ENCODE measurements around the gene CPNE8. TPM values are rescaled to one million over a fixed set of nuclear protein-coding genes. Genes with fewer than 3 reads are reported as not detected.

The CPNE8 gene
- total RNA-seq, 2 experiments from 2014 or later: 1.4 to 1.7 TPM

- ChIA-PET CTCF (no interaction called here), POLR2A (no interaction called here)
- Mint-ChIP-seq H3K27me3 (no peaks in the 10 kb centered on the region), H3K4me1 (ENCODE audit: low read depth) (no peaks in the 10 kb centered on the region), H3K36me3 (ENCODE audit: low read depth) (no peaks in the 10 kb centered on the region), H3K4me3 (no peak overlapping the region), H3K27ac (no peak overlapping the region), H3K9me3 (no peaks in the 10 kb centered on the region)
- intact Hi-C loops (cut with micrococcal nuclease): no loop called here
- no peak for DNase-seq
- no peak for ATAC-seq
- no peak for TF ChIP-seq CTCF (IDR thresholded peaks at IDR 0.05)
These were observed 58.1 kb downstream of the CPNE8 start for GRCh38 chr12:38847247-38847646.

- Mint-ChIP-seq H3K27ac (no peak overlapping the region), H3K4me1 (ENCODE audit: low read depth) (no peaks in the 10 kb centered on the region), H3K9me3 (no peaks in the 10 kb centered on the region), H3K36me3 (ENCODE audit: low read depth) (no peaks in the 10 kb centered on the region), H3K27me3 (no peaks in the 10 kb centered on the region), H3K4me3 (no peak overlapping the region)
- no peak for TF ChIP-seq CTCF (IDR thresholded peaks at IDR 0.05)
- intact Hi-C loops (cut with micrococcal nuclease): no loop called here
- ATAC-seq (no peak), DNase-seq (no peak)
- ChIA-PET CTCF (no interaction called here), POLR2A (no interaction called here)
These were observed 61.1 kb downstream of the CPNE8 start for GRCh38 chr12:38844267-38844666.

- no peak overlapping the region for H3K4me3 Mint-ChIP-seq
- no peaks in the 10 kb centered on the region for H3K36me3 Mint-ChIP-seq (ENCODE audit: low read depth)
- TF ChIP-seq CTCF (IDR thresholded peaks at IDR 0.05): no peak
- ATAC-seq (no peak), DNase-seq (no peak)
- no peak overlapping the region for H3K27ac Mint-ChIP-seq
- peaks cover 6% of the 10 kb centered on the region for H3K9me3 Mint-ChIP-seq
- intact Hi-C loops (cut with micrococcal nuclease): no loop called here
- ChIA-PET CTCF (interaction anchor here (0.6 kb wide), 1 partner anchor 17 kb away, joined by 3 read pairs; no protein-coding TSS in a partner anchor), POLR2A (no interaction called here)
- H3K4me1 Mint-ChIP-seq (ENCODE audit: low read depth): no peaks in the 10 kb centered on the region
- H3K27me3 Mint-ChIP-seq: no peaks in the 10 kb centered on the region
These were observed 67.1 kb downstream of the CPNE8 start for GRCh38 chr12:38838056-38838850.

- intact Hi-C loops (cut with micrococcal nuclease): no loop called here
- H3K9me3 Mint-ChIP-seq: peaks cover 6% of the 10 kb centered on the region
- POLR2A ChIA-PET: no interaction called here
- DNase-seq: no peak
- no peak for ATAC-seq
- no peaks in the 10 kb centered on the region for H3K27me3 Mint-ChIP-seq
- no peak overlapping the region for H3K27ac Mint-ChIP-seq
- no peak for TF ChIP-seq CTCF (IDR thresholded peaks at IDR 0.05)
- no peaks in the 10 kb centered on the region for H3K36me3 Mint-ChIP-seq (ENCODE audit: low read depth)
- no peaks in the 10 kb centered on the region for H3K4me1 Mint-ChIP-seq (ENCODE audit: low read depth)
- H3K4me3 Mint-ChIP-seq: no peak overlapping the region
- CTCF ChIA-PET: no interaction called here
These were observed 73.7 kb downstream of the CPNE8 start for GRCh38 chr12:38831715-38832114.

GRCh38 chr12:38825006-38825405 is 80.4 kb downstream of the CPNE8 start:
- Mint-ChIP-seq H3K27ac (no peak overlapping the region), H3K4me1 (ENCODE audit: low read depth) (no peaks in the 10 kb centered on the region), H3K36me3 (ENCODE audit: low read depth) (no peaks in the 10 kb centered on the region), H3K9me3 (no peaks in the 10 kb centered on the region), H3K27me3 (no peaks in the 10 kb centered on the region), H3K4me3 (no peak overlapping the region)
- DNase-seq (no peak), ATAC-seq (no peak)
- intact Hi-C loops (cut with micrococcal nuclease): no loop called here
- no peak for TF ChIP-seq CTCF (IDR thresholded peaks at IDR 0.05)
- CTCF ChIA-PET: no interaction called here
- POLR2A ChIA-PET: interaction anchor here (1.2 kb wide), 1 partner anchor 35 kb away, joined by 3 read pairs; no protein-coding TSS in a partner anchor

Data from activated CD8-positive, alpha-beta T cell treated with anti-CD3 and anti-CD28 coated beads for 36 hours (primary cell).